SJCRH30 (cell line): ENCODE measurements around the gene ABCB8. TPM values are rescaled to one million over a fixed set of nuclear protein-coding genes. Genes with fewer than 3 reads are reported as not detected.

Experiments
- DNase-seq, 2 experiments: peaks; one replicate each; pipeline ENCODE4 v3.0.0-alpha.2; 2015 to 2020
- H3K27ac ChIP-seq: fragments of 250-450 bp; sonication (Bioruptor Pico); 2 replicates; pipeline ENCODE4 v1.5.1; 2020; ENCODE audit warnings: mild to moderate bottlenecking, moderate library complexity
- H3K27me3 ChIP-seq: fragments of 250-450 bp; sonication (Bioruptor Pico); 2 replicates; pipeline ENCODE4 v1.5.1; 2020; ENCODE audit warnings: mild to moderate bottlenecking, moderate library complexity
- H3K36me3 ChIP-seq: fragments of 250-450 bp; sonication (Bioruptor Pico); 2 replicates; pipeline ENCODE4 v1.5.1; 2020; ENCODE audit warnings: mild to moderate bottlenecking, moderate library complexity
- H3K4me1 ChIP-seq: fragments of 250-450 bp; sonication (Bioruptor Pico); 2 replicates; pipeline ENCODE4 v1.5.1; 2020; ENCODE audit warnings: mild to moderate bottlenecking, moderate library complexity
- H3K4me3 ChIP-seq: fragments of 250-450 bp; sonication (Bioruptor Pico); 2 replicates; pipeline ENCODE4 v1.5.1; 2020; ENCODE audit warnings: mild to moderate bottlenecking, moderate library complexity
- H3K9me3 ChIP-seq: fragments of 250-450 bp; sonication (Bioruptor Pico); replicated peaks from 2 replicates; pipeline ENCODE4 v1.5.1; 2020; ENCODE audit warnings: mild to moderate bottlenecking, moderate library complexity
- total RNA-seq: library from RNA; depleted of rRNA; stranded (reverse); fragments of >200 nt; shearing (Covaris generic); gene quantifications from 2 replicates; pipeline ENCODE4 v1.2.3, GENCODE V29; 2014; rRNA removed

Gene ABCB8
- total RNA-seq: 20.8 and 22.3 TPM in 2 replicates

DNA sequence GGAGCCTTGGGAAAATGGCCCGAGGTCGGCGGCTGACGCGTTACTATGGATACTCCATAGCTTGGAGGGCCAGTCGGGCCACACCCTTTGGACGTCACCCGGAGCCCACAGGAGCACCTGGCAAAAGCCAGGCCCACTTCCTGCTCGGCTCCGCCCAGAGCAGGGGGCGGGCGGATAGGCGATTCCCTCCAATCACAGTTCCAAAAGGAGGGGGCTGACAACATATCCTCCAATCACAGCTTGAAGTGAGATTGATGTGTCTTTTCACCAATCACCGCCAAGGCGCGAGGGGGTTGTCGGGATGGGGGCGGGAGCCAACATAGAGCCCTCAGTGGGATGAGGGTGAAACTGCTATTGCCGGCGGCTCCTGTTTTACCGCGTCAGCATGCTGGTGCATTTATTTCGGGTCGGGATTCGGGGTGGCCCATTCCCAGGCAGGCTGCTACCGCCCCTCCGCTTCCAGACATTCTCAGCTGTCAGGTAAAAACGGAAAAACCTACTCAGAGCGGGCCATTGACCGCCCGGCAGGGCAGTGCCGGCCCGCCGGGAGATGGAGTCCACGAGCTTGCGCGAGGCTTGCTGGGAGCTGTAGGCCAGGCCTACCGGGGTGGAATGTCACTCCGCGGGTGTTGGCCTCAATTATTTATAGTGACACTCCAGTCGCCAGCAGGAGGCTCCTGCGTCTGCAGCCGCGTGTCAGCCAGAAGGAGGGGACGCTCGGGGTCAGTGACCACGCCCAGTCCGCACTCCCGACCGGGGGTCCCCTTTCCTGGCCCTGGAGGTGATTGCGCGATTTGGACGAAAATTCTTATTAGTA lies at the start of gene ABCB8:
ABCB8 (plus strand) TSS at position 320 of the 817 bp plus-strand sequence; CDS start at position 386, 66 bp downstream.
- H3K27me3 ChIP-seq: no peaks in the 10 kb centered on the region; the same call in 1 of the 2 replicates
- peak within 1 kb of the TSS; percentile 83 for H3K4me3 ChIP-seq
- peaks cover 14% of the 10 kb centered on the region; the same call in 1 of the 2 replicates for H3K4me1 ChIP-seq
- no peaks in the 10 kb centered on the region for H3K9me3 ChIP-seq
- H3K27ac ChIP-seq: peak within 1 kb of the TSS; percentile 21; the same call in 1 of the 2 replicates
- H3K36me3 ChIP-seq: no peaks in the 10 kb centered on the region
- peak; percentile 99 to 100 for DNase-seq

DNA sequence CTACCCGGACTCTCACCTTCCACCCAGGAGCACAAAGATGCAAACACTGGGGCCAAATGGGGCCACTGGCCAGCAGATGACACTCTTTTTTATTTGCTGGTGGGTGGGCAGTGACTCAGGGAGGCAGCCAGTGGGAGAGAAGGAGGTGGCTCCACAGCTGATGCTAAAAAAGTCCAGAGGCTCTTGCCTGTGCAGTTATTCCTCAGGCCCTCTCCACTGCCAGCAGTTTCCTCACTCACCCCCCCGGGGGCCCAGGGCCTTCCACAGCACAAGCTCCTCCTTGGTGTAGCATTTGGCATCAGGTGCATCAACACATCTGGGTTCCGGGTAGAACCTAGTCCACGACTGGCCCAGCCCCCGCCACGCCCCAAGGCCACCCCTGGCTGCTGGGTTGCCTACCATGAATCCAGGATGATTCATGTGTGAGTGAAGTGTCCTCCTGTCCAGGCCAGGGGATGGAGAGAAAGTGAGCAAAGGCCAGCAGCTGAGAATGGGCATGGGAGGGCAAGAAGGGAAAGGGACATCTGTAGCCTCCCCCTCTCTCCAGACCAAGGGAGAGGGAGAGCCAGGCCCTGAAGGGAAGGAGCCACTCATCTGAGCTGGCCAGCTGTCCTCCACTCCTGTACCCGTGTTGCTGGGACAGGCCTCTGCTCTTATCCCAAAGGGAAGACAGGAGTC lies 48.4 kb upstream of the ABCB8 start:
- Histone ChIP-seq H3K27ac (peak overlapping the region; percentile 93), H3K36me3 (no peaks in the 10 kb centered on the region), H3K4me1 (peaks cover 27% of the 10 kb centered on the region), H3K9me3 (no peaks in the 10 kb centered on the region), H3K27me3 (no peaks in the 10 kb centered on the region), H3K4me3 (peak overlapping the region; percentile 62)
- peak; percentile 71 to 74 for DNase-seq

DNA sequence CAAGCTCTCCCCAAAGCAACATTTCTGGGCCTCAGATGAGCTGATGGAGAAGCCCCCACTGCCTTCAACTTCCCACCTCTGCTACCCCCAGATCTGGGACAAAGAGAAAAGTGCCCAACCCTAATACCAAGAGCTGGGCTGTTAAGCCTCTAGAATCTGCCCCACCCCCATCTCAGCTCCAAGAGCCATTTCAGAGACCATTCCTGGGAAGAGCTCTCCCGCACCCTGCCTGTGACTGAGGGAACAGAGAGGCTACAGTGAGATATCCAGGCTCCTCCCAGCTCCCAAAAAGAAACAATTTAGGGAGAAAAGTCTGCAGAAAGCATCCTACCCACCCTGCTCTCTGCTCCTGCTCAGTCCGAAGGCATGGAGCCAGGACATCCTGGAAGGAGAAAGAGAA lies 47.6 kb upstream of the ABCB8 start:
- no peaks in the 10 kb centered on the region for H3K27me3 ChIP-seq
- H3K27ac ChIP-seq: peak overlapping the region; percentile 93; the same call in 1 of the 2 replicates

DNA sequence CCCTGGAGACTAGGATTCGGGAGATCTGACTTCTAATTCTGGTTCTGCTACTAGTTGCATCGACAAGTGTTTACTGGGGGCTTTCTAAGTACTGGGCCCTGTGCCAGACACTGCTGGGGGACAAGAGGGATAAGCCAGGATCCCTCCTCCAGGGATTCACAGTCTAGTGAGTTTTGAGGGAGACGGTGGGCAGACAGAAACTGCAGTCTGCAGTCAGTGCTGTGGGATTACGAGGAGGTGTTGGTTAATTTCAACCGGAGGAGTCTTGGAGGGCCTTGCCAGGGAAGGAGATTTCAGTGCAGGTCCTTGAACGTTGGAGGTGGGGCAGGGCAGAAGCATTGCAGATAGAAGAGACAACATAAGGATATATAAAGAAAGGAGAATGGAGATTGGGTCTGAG lies 46.6 kb upstream of the ABCB8 start:
- Histone ChIP-seq H3K27me3 (no peaks in the 10 kb centered on the region), H3K4me1 (peaks cover 21% of the 10 kb centered on the region)

More for the DNA sequence above, 47.6 kb upstream of the ABCB8 start:
- no peak overlapping the region for H3K4me3 ChIP-seq
- no peaks in the 10 kb centered on the region for H3K36me3 ChIP-seq
- no peaks in the 10 kb centered on the region for H3K9me3 ChIP-seq
- peak in 1 of 2 experiments; percentile 47 for DNase-seq
- H3K4me1 ChIP-seq: peaks cover 27% of the 10 kb centered on the region

DNA sequence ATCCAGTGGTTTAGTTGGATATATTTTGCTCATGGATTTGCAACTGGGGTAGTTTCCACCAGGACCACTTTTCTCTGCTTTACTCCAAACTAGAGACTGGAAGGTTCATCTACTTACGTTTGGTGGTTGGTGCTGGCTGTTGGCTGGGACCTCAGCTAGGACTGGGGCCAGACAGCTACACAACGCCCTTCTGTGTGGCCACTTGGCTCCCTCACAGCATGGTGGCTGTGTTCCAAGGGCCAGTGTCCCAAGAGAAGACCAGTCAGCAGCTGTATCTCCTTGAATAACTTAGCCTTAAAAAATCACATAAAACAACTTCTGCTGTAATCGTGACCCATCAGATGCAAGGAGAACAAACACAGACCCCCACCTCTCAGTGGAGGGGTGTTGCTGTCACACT lies 45.9 kb upstream of the ABCB8 start:
- DNase-seq: no peak
- Histone ChIP-seq H3K27ac (no peak overlapping the region), H3K9me3 (no peaks in the 10 kb centered on the region), H3K4me1 (peaks cover 16% of the 10 kb centered on the region), H3K36me3 (no peaks in the 10 kb centered on the region), H3K27me3 (no peaks in the 10 kb centered on the region), H3K4me3 (no peak overlapping the region)

More for the DNA sequence above, 46.6 kb upstream of the ABCB8 start:
- no peak for DNase-seq
- no peak overlapping the region for H3K4me3 ChIP-seq
- H3K9me3 ChIP-seq: no peaks in the 10 kb centered on the region
- no peak overlapping the region for H3K27ac ChIP-seq
- no peaks in the 10 kb centered on the region for H3K36me3 ChIP-seq

DNA sequence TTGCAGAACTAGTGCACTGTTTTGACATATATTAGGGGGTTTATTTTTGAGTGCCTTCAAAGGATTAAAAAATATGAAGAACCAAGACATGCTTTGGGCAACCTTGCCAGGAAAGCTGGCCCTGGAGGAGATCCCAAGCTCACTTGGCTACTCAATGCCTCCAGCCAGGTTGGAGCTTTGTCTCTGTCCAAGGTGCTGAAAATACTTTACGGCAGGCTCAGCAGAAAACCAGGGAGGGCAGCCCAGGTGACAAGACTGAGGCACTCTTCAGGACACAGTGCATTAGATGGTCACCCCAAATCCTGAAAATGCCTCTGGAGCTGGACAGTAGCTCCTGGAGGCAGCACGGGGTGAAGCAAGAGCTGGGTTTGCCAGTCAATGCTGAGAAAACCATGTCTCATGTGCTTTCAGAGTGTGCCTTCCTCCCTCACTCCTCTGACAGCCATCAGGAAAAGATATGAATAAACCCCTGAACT lies 44.3 kb upstream of the ABCB8 start:
- Histone ChIP-seq H3K27ac (no peak overlapping the region), H3K4me1 (peaks cover 16% of the 10 kb centered on the region), H3K4me3 (no peak overlapping the region), H3K36me3 (no peaks in the 10 kb centered on the region), H3K27me3 (no peaks in the 10 kb centered on the region; the same call in 1 of the 2 replicates), H3K9me3 (no peaks in the 10 kb centered on the region)
- peak in 1 of 2 experiments; percentile 84 for DNase-seq

DNA sequence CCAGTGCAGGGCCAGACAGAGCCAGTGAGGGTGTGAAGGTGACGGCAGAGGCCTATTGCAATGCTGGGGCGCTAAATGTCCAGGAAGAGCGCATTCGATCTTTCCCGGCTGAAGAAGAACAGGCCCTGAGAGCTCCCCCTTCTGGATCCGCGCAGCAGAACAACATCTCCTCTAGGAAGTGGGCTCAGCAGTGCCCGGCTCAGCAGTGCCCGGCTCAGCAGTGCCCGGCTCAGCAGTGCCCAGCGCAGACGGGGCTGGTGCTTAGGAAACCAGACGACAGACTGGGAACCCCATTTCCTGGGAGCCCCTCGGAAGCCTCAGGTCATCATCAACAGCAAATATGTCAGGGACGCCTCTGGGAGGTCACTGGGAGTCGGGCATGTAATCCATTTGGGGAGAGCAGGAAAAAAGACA lies 42.1 kb upstream of the ABCB8 start:
- no peaks in the 10 kb centered on the region; the same call in 1 of the 2 replicates for H3K27me3 ChIP-seq
- H3K27ac ChIP-seq: no peak overlapping the region
- H3K4me1 ChIP-seq: no peaks in the 10 kb centered on the region; the same call in 1 of the 2 replicates
- no peak overlapping the region for H3K4me3 ChIP-seq
- H3K9me3 ChIP-seq: no peaks in the 10 kb centered on the region
- no peaks in the 10 kb centered on the region for H3K36me3 ChIP-seq
- DNase-seq: peak; percentile 66 to 85

DNA sequence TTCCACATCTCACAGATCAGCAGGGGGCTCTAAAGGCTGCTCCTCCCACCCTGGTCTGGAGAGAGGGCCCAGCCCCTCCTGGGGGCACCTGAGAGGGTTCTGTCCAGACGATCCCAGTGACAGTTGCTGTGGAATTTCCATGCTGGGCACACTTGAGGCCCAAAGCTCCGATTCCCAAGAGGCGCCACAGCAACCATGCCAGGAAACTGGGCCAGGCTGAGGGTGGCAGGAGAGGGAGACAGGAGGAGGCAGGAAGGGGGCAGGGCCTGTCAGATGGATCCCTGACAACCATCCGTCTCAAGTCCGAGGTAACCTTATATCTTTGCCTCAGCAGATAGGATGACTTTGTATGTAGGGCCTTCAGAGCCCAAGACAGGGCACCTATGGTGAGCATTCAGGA lies 41.7 kb upstream of the ABCB8 start:
- Histone ChIP-seq H3K4me3 (no peak overlapping the region), H3K9me3 (no peaks in the 10 kb centered on the region), H3K36me3 (no peaks in the 10 kb centered on the region), H3K27ac (no peak overlapping the region), H3K27me3 (no peaks in the 10 kb centered on the region; the same call in 1 of the 2 replicates), H3K4me1 (no peaks in the 10 kb centered on the region)
- DNase-seq: no peak

DNA sequence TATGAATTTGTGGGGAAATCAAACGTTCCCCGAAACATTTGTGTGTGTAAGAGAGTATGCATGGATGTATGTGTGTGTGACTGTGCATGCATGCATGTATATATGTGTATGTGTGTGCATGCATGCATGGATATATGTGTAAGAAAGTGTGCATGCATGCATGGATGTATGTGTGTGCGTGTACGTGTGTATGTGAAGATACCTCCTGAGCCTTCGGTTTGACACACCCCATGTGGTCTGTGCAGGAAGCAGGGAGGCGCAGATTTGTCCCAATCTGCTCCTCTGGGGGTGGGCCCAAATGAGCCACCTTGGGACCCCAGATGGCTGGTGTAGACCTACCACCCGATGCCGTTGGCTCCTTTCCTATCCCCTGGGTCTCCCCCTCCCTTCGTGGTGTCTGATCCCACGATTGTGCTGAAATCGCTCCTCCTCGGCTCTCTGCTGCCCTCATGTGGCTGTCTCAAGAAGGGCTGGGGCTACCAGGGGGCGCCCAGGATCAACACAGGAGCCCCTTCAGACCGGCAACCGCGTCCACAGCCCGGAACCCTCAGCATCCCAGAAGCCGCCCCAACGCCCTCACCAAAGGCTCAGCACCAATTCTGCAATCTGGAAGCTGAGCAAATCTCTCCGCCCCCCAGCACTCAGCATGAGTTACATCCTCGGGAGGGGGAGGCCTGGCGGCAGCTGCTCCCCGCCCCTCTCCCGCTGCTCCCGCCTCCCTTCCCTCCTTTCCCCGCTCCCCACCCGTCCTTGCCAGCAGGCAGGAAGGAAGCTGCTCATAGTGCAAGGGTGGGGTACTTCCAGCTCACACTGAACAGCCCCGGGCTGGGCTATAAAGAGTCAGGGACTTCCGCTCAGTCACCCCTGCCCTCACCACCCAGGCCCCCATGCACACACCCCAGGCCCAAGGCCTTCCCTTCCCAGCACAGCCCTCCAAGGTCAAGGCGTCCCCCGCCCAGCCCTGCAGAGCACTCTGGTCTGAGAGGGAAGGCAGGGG lies 39.7 kb upstream of the ABCB8 start:
- peak; percentile 75 to 91 for DNase-seq
- H3K27me3 ChIP-seq: no peaks in the 10 kb centered on the region; the same call in 1 of the 2 replicates
- H3K4me3 ChIP-seq: peak overlapping the region; percentile 35
- no peaks in the 10 kb centered on the region for H3K4me1 ChIP-seq
- no peak overlapping the region for H3K27ac ChIP-seq
- no peaks in the 10 kb centered on the region for H3K9me3 ChIP-seq
- H3K36me3 ChIP-seq: no peaks in the 10 kb centered on the region

DNA sequence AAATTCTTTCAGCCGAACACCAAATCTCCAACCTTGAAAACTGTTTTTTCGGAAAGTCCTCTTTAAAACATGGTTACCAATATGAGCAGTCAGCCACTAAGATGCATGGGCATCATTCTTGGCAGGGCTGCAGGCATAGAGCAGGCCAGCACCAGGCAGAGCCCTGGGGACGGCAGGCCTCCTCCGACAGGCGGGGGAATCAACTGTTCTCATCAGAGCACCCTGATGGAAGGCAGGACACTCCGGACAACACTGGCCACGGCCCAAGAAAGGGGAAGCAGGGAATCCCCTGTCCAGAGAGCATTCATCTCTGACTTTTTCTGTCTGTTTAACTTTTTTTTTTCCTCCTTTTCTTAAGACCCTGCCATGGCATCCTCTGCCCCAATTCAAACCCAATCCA lies 38.8 kb upstream of the ABCB8 start:
- Histone ChIP-seq H3K27ac (no peak overlapping the region), H3K4me1 (no peaks in the 10 kb centered on the region), H3K27me3 (no peaks in the 10 kb centered on the region; the same call in 1 of the 2 replicates), H3K4me3 (no peak overlapping the region), H3K9me3 (no peaks in the 10 kb centered on the region), H3K36me3 (no peaks in the 10 kb centered on the region)
- DNase-seq: no peak

DNA sequence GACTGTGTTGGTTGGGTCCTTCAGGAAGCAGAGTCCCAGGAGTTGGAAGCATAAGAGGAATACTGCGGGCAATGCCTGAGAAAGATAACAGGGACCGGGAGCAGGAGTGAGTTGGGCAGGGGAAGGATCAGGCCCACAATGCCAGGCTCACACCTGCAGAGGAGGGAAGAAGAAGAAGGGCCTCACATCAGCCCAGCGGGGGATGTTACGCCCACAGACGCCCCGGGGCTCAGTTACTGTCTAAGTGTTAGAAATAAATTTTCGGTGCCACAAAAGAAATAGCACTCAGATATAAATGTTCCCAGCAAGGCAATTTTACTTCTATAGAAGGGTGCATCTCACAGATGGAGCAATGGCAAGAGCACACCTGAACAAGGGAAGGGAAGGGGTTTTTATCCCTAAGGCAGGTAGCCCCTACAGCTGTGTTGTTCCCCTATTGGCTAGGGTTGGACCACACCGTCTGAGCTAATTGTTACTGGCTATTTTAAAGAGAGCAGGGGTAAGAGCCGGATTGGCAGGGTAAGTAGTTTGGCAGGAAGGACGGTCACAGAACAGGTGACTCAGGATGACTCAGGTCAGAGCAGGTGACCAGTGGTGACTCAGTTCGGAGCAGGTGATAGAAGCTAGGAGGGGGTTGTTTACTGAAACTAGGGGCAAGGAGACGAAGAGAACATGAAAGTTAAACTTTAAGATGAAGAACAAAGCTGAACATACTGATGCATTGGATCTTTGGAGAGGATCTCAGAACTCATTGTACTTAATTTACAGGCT lies 37.6 kb upstream of the ABCB8 start, which contains the start of gene NOS3:
NOS3 (plus strand) TSS at position 602 of the 771 bp plus-strand sequence. CDS start 2,787 bp downstream, outside the sequence.
- no peak within 1 kb of the TSS for H3K4me3 ChIP-seq
- H3K9me3 ChIP-seq: no peaks in the 10 kb centered on the region
- no peaks in the 10 kb centered on the region for H3K36me3 ChIP-seq
- no peak within 1 kb of the TSS for H3K27ac ChIP-seq
- H3K27me3 ChIP-seq: no peaks in the 10 kb centered on the region; the same call in 1 of the 2 replicates
- H3K4me1 ChIP-seq: no peaks in the 10 kb centered on the region
- DNase-seq: no peak

DNA sequence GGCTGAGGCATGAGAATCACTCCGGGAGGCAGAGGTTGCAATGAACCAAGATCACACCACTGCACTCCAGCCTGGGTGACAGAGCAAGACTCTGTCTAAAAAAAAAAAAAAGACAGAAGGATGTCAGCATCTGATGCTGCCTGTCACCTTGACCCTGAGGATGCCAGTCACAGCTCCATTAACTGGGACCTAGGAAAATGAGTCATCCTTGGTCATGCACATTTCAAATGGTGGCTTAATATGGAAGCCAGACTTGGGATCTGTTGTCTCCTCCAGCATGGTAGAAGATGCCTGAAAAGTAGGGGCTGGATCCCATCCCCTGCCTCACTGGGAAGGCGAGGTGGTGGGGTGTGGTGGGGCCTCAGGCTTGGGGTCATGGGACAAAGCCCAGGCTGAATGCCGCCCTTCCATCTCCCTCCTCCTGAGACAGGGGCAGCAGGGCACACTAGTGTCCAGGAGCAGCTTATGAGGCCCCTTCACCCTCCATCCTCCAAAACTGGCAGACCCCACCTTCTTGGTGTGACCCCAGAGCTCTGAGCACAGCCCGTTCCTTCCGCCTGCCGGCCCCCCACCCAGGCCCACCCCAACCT lies 36.1 kb upstream of the ABCB8 start:
- Histone ChIP-seq H3K4me3 (no peak overlapping the region), H3K4me1 (no peaks in the 10 kb centered on the region), H3K9me3 (no peaks in the 10 kb centered on the region), H3K36me3 (no peaks in the 10 kb centered on the region), H3K27ac (no peak overlapping the region), H3K27me3 (peaks cover 5% of the 10 kb centered on the region)
- DNase-seq: no peak

DNA sequence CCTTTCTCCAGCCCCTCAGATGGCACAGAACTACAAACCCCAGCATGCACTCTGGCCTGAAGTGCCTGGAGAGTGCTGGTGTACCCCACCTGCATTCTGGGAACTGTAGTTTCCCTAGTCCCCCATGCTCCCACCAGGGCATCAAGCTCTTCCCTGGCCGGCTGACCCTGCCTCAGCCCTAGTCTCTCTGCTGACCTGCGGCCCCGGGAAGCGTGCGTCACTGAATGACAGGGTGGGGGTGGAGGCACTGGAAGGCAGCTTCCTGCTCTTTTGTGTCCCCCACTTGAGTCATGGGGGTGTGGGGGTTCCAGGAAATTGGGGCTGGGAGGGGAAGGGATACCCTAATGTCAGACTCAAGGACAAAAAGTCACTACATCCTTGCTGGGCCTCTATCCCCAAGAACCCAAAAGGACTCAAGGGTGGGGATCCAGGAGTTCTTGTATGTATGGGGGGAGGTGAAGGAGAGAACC lies 35.4 kb upstream of the ABCB8 start:
- peaks cover 11% of the 10 kb centered on the region for H3K27me3 ChIP-seq
- no peak overlapping the region for H3K27ac ChIP-seq
- H3K9me3 ChIP-seq: no peaks in the 10 kb centered on the region
- H3K4me3 ChIP-seq: no peak overlapping the region
- no peaks in the 10 kb centered on the region for H3K36me3 ChIP-seq
- no peaks in the 10 kb centered on the region for H3K4me1 ChIP-seq
- peak; percentile 51 to 66 for DNase-seq
